SK-N-SH treated with all-trans-retinoic acid at 6 μM for 48 hours (cell line): ENCODE measurements around the gene CLEC4F.

Experiments
- OSR1 ChIP-seq: fragments of 250-450 bp; sonication (Bioruptor Pico); IDR thresholded peaks from 2 replicates; pipeline ENCODE4 v1.8.0; 2022; ENCODE audit warnings: moderate library complexity, mild to moderate bottlenecking, inconsistent platforms
- SNAI2 ChIP-seq: fragments of 250-450 bp; sonication (Bioruptor Pico); IDR thresholded peaks from 2 replicates; pipeline ENCODE4 v1.5.0; 2020; ENCODE audit warnings: mild to moderate bottlenecking, moderate library complexity
- TOX ChIP-seq: fragments of 250-450 bp; sonication (Bioruptor Pico); IDR thresholded peaks from 2 replicates; pipeline ENCODE4 v1.8.0; 2021; ENCODE audit warnings: mild to moderate bottlenecking, moderate library complexity, borderline replicate concordance
- TSHZ2 ChIP-seq: fragments of 250-450 bp; sonication (Bioruptor Pico); IDR thresholded peaks from 2 replicates; pipeline ENCODE4 v1.5.0; 2020; ENCODE audit warnings: mild to moderate bottlenecking, moderate library complexity
- ZFP3 ChIP-seq: fragments of 250-450 bp; sonication (Bioruptor Pico); IDR thresholded peaks from 2 replicates; pipeline ENCODE4 v1.5.0; 2020; ENCODE audit warnings: mild to moderate bottlenecking, moderate library complexity
- ZNF565 ChIP-seq: fragments of 450-650 bp; formaldehyde crosslinking; conservative IDR thresholded peaks from 2 replicates; pipeline ENCODE4 v1.5.0; 2020; ENCODE audit warnings: low read depth, mild to moderate bottlenecking, moderate library complexity
- ZNF70 ChIP-seq: fragments of 450-650 bp; formaldehyde crosslinking; IDR thresholded peaks from 2 replicates; pipeline ENCODE4 v1.5.0; 2020; ENCODE audit warnings: mild to moderate bottlenecking, moderate library complexity
- ZNF8 ChIP-seq: fragments of 450-650 bp; formaldehyde crosslinking; IDR thresholded peaks from 2 replicates; pipeline ENCODE4 v1.5.0; 2020; ENCODE audit warnings: mild to moderate bottlenecking, moderate library complexity

GRCh38 chr2:70769450-70769849 lies 50.9 kb downstream of the CLEC4F start:
- no peak for TF ChIP-seq ZNF565
- TF ChIP-seq TOX (CRISPR knock-in tag), result no peak
- no peak for TF ChIP-seq ZFP3 (CRISPR knock-in tag)
- no peak for TF ChIP-seq ZNF70 (CRISPR knock-in tag)
- TF ChIP-seq TSHZ2 (CRISPR knock-in tag), result no peak
- TF ChIP-seq OSR1 (CRISPR knock-in tag), result no peak
- TF ChIP-seq ZNF8, result no peak
- TF ChIP-seq SNAI2, result no peak
